ENCODE measurements around the gene CEP112.
"Not testable (repeated sequence)": the region's sequence is repeated elsewhere in the genome, so short reads cannot be mapped to it uniquely, and the experiment has no call there.

Gene CEP112

DNA sequence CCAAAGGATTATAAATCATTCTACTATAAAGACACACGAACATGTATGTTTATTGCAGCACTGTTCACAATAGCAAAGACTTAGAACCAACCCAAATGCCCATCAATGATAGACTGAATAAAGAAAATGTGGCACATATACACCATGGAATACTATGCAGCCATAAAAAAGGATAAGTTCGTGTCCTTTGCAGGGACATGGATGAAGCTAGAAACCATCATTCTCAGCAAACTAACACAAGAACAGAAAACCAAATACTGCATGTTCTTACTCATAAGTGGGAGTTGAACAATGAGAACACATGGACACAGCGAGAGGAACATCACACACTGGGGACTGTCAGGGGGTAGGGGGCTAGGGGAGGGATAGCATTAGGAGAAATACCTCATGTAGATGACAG is 111.3 kb downstream of the CEP112 start:
- DNase-seq (ENCODE audit: low read depth, low spot score): not testable (repeated sequence)

DNA sequence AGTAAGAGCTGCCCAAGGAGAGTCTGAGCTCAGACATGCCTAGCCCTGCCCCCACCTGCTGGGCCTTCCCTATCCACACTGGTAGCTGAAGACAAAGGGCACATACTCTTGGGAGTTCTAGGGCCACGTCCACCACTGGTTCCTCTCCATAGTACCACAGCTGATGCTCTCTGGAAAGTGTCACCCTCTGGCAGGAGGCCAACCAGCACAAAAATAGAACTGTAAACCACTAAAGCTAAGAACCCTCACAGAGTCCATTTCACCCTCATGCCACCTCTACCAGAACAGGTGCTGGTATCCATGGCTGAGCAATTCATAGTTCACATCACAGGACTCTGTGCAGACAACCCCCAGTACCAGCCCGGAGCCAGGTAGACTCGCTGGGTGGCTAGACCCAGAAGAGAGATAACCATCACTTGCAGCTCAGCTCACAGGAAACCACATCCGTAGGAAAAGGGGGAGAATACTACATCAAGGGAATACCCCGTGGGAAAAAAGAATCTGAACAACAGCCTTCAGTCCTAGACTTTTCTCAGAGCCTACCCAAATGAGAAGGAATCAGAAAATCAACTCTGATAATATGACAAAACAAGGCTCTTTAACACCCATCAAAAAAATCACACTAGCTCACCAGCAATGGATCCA is 115.3 kb downstream of the CEP112 start:
- DNase-seq (ENCODE audit: low read depth, low spot score): no peak

DNA sequence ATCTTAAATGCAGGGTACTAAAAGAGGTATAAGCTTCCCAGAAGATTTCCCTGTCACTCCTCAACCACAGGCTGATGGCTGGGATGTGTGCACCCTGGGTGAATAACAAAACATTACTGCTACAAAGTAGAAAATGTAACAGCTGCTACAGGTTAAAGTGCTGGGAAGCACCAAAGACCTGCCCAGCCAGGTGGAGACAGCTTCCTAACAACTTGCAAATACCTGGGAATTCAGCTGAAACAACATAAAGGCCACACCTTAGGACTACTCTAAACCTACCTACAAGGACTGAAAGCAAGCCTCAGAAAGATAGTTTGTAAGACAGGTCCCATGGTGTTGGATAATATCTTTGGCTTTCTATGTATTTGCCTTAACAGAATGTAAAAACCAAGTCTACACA is 118.5 kb downstream of the CEP112 start:
- no peak for DNase-seq (ENCODE audit: low read depth, low spot score)

DNA sequence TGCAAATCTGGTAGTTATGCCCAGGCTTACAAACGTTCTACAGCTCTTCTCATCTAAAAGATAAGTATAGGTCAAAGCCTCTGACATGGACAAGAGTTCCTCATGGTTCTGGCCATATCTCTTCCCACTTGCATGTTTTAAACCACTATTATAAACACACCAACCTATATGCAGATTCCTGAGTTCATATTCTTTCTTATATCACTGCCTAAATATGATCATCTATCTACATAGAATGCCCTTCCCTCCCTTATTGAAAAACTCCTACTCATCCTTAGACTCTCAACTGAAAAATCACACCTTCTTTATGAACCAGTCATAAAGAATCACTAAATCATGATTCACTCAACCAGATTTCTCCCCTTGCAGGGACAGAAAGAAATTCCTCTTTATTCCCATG is 128.2 kb downstream of the CEP112 start:
- no peak for DNase-seq (ENCODE audit: low read depth, low spot score)

DNA sequence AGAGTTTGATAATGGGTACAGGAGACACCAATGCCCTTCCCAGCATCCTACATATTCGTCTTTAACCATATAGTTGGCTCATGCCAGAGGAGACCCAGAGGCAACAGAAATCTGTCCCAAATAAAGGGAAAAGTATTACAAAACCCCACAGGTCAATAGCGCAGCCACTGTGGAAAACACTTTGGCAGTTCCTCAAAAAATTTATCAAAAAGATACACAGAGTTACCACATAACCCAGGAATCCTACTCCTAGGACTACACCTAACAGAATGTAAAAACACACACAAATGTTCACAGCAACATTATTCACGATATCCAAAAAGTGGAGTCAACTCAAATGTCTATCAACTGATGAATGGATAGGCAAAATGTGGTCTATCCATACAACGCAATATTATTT is 135.8 kb downstream of the CEP112 start:
- no peak for DNase-seq (ENCODE audit: low read depth, low spot score)

DNA sequence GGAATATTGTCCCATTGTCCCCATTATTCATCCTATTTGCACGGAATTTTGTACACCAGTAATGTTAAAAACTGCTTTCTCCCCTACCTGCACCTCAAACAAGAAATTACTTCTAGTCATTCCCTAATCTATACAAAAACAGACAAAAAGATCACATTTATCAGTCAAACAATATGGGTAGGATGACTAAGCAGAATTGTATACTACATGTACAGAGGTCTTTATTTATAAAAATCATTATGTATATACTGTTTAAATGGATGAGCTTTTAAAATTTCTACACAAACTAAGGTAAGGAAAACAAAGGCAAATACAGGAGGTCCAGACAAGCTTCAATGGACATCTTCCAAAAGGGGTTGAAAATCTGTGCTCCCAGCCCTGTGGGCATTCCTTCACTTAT is 137.7 kb downstream of the CEP112 start:
- DNase-seq (ENCODE audit: low read depth, low spot score): no peak

DNA sequence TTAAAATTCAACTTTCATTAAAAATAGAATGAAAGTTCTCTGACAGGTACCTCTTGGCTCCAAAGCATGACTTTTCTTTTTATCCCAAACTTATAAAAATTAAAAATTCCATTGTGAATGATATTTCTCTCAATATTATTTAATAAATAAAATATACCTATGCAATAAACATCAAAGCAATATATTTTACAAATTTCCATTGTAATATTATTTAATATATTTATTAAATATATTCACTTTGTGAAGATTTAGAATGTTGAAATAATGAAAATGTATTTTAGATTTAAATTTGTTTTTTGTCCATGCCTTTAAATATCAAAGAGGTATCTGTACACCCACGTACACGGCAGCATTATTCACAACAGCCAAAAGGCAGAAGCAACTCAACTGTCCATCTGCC is 147.8 kb downstream of the CEP112 start:
- no peak for DNase-seq (ENCODE audit: low read depth, low spot score)

DNA sequence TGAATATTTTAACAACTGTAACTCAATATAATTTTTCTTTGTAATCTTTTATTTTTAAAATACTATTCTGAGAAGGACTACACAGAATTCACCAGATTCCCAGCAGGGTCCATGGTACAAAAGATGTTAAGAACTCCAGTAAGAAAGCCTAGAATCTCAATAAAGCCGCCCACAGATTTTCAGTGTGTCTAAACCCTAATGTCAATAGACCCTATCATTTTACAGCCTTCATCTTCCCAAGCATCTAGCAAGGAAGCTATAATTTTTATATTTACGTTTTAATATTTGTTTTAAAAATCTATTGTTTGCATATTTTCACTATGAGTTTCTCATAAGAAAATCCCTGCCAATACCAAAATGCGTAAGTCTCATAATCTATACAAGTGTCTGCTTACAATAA is 148.5 kb downstream of the CEP112 start:
- DNase-seq (ENCODE audit: low read depth, low spot score): no peak

DNA sequence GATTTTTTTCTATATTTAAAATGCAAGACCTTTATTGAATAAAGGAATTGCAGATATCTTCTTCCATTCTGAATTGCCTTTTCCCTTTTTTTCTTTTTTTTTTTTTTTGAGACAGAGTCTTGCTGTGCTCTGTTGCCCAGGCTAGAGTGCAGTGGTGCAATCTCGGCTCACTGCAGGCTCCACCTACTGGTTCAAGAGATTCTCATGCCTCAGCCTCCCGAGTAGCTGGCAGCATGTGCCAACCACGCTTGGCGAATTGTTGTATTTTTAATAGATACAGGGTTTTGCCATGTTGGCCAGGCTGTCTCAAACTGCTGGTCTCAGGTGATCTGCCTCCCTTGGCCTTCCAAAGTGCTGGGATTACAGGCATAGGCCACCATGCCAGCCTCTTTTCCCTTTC is 151.5 kb downstream of the CEP112 start:
- peak; percentile 6 for DNase-seq (ENCODE audit: low read depth, low spot score)

DNA sequence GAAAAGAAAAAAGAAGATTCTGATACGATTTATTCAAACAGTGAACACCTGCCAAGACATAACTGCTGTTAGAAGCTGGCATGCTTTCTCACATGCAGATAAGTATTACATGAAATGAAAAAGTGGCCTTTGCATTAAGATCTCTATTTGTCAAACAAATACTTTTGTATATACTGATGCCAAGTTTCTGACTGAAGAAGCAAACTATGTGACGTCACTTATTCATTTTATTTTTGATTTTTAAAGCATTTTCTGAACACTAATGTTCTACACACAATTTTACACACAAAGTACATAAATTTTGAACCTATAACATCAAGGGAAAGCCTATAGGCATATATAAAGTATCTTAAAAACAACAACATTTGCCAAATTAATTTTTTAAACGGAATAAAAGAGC is 153.8 kb downstream of the CEP112 start:
- DNase-seq (ENCODE audit: low read depth, low spot score): no peak

DNA sequence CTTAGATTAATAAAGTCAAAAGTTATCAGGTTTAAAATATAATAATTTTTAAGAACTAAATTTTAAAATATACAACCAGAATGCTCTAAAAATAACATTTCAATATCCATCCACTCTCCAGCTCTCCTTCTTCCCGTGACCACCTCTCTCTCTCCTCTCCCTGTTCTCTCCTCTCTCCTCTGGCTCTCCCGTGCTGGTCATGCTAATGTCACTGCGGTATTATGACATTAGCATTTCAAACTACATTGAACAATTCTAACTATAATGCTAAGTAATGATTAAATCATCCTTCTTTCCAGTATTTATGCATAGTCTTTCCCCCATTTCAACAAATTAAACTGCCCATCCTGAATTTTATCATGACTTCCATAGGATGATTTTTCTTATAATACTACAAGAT is 154.7 kb downstream of the CEP112 start:
- DNase-seq (ENCODE audit: low read depth, low spot score): no peak

DNA sequence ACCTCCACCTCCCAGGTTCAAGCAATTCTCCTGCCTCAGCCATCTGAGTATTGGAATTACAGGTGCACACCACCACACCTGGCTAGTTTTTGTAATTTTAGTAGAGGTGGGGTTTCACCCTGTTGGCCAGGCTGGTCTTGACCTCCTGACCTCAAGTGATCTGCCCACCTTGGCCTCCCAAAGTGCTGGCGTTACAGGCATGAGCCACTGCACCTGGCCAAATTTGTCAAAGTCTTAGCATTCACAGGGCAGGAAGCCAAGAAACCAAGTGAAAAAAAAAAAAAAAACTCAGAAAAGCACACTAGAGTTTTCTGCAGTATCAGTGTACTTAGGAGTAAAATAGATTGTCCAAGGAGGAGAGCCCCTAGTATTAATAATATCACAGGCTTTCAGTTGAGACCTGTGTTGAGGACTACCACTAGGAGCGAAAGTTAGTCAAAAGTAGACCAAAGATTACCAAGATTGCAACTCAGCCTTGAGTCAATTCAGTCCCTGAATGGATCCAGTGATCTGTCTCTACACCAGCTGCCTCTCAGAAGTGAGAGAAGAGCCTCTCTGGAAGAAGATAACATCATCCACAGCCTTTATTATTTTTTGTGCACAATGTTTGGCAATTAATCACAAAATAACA is 159.7 kb downstream of the CEP112 start:
- no peak for DNase-seq (ENCODE audit: low read depth, low spot score)

DNA sequence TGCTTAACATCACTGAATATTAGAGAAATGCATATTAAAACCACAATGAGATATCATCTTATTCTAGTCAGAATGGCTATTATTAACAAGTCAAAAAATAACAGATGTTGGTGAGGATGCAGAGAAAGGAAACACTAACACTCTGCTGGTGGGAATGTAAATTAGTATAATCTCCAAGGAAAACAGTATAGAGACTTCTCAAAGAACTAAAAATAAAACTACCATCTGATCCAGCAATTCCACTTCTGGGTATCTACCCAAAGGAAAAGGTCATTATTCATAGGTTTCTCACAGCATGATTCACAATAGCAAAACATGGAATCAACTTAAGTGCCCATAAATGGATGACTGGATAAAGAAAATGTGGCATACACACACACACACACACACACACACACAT is 166.4 kb downstream of the CEP112 start:
- DNase-seq (ENCODE audit: low read depth, low spot score): no peak

DNA sequence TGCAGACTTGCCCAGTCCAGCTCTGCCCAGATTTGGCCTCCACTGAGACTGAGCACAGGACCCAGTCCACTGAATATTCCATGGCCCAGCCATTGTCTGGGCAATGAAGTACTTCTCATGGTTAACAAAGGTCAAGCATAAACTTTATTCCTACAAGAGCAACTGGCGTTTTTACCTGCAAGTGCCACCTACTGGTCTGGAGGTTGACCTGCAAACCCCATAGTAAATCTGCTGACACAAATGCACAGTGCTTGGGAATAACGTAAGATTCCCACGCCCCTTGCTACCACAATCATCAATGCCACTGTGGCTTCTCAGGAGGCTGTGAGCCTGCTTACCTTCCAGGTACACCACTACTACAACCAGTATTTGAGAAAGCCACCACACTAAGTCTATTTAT is 170.2 kb downstream of the CEP112 start:
- DNase-seq (ENCODE audit: low read depth, low spot score): no peak

DNA sequence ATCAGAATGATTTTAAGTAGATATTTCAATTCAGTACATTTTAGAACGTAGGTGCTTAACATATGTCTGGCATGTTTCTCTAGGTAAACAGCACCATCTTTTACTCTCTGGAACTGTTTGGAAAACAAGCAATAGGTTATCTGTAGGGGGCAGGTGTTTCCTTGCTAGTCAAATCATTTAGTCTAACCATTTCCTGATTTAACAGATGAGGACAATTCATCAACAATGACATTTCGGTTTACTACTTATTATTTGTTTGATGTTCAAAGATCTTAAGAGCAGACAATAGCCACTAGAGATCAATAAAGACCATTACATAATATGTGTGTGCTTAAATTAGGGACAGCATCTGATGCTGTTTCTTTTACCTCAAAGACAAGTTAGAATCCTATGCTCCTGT is 173.1 kb downstream of the CEP112 start:
- no peak for DNase-seq (ENCODE audit: low read depth, low spot score)

DNA sequence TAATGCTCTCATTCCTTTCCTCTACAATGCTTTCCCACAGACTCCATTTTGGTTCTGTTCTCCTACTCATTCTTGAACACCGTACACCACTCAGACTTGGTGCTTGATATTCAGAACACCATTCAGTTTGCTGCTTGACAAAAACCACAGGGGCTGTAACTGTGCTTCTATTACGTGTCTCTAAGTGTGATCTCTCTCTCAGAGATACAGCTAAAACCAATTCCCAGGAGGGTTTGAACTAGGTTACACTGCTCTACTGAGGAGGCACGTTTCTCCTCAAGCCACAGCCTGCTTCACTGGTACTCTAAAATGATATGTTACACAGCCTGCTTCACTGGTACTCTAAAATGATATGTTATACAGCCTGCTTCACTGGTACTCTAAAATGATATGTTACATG is 175.7 kb downstream of the CEP112 start:
- DNase-seq (ENCODE audit: low read depth, low spot score): no peak

DNA sequence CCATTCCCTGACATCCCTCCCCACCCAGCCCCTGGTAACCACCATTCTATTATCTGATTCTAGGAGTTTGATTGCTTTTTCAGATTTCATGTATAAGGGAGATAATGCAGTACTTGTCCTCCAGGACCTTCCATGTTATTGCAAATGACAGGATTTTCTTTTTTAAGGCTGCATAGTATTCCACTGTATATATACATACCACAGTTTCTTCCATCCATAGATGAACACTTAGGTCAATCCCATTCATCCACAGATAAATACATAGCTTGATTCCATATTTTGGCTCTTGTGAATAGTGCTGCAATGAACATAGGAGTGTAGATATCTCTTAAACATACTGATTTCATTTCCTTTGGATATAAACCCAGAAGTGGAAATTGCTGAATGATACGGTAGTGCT is 183.3 kb downstream of the CEP112 start:
- no peak for DNase-seq (ENCODE audit: low read depth, low spot score)

DNA sequence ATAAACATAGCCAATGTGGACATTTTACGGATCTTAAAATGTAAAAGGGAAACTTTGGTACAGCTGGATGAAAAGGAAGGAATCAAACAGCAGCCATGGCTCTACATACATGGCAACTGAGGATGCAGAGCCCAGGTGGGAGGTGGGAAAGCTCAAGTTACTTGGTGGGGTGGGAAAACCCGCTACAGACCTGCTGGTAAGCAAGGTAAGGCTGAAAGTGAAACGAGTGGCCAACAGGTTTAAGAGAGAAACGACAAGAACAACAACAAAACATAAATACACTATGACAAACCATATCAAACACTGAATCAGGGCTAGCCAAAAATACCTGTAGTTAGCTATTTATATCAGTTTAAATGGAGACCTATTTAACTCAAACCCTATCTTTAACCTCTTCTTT is 185.3 kb downstream of the CEP112 start:
- DNase-seq (ENCODE audit: low read depth, low spot score): no peak

DNA sequence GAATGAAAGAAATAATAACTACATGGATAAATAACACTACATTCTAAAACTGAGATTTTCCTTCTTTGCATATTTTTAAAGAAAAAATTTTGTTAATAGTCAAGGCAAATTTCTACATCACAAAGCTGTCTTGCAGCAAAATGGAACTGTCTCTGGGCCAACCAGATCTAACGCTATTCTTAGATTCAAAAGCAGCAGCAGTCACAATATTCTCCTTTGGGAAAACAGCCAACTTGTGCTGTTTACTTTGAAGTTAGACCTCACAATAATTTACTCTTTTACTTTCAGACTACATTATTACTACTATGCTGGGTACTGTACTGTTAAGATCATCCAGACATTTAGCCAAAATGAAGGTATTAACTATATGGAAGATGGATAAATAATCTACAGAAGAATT is 189.1 kb downstream of the CEP112 start:
- no peak for DNase-seq (ENCODE audit: low read depth, low spot score)

DNA sequence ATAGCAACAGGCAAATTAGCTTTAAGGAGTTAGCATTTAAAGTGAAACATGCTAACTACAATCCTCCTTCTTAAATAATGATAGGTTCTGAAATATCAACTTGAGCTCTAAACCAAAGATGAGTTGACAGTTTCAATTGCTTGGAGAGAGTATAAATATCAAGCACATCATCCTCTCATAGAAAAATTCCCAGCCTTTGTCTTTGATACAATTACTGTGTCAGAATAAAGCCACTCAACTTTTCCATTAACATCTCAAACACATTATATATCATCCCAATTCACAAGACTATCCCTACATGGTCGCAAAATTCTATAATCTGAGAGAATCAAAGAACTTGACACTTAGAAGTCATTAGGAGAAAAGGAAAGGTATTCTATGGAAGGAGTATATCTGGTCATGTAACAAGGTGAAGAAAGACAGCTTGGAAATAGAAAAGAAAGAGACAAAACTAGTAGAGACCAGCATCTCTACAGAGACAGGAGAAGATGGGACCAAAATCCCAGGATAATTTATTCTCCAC is 189.8 kb downstream of the CEP112 start:
- no peak for DNase-seq (ENCODE audit: low read depth, low spot score)

DNA sequence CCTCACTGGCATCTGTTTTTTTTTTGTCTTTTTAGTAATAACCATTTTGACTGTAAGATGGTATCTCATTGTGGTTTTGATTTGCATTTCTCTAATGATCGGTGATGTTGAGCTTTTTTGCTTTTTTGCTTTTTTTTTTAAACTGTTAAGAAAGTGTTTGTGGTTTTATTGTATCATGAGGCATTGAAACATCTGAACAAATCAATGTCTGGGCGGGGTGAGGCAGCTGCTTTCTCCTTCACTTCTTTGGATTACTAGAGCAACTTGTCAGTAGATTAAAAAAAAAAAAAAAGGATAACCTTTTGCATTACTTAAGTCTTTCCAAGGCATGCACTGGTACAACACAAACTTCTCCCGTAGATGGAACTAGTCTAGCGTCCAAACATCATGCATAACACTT is 191.7 kb downstream of the CEP112 start:
- DNase-seq (ENCODE audit: low read depth, low spot score): no peak

DNA sequence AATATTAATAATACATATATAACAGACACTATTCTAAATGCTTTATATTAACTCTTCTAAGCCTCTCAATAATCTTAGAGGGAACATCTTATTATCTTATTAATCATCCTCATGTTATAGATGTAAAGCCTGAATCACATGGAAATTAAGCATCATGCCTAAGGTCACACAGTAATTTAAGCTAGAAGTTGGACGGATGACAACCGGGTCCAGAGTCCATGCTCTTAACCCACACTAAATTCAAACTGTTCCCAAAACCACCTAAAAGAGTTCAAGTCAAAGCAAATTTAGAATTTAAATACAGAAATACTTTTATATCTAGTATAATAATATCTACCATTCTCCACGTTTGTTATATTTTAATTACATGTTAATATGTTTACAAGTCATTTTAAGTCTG is 193.3 kb downstream of the CEP112 start:
- no peak for DNase-seq (ENCODE audit: low read depth, low spot score)

DNA sequence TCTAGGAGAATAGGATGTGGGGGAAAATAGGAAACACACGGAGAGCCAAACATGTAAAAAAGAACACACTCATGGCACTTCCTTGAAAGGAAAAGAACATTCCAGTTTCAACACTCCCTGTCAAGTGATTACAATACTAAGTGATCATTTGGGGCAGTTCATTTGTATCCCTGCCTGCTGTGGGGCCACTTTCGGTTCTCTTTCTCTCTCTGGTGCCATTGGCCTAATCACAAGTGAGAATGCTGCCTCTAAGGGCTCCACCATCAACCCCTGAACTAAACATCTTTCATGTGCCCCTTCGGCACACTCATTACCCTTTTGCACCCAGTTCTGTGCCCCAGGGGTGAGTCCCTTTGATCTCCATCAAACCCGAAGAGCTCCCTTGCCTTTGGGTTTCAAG is 197.3 kb downstream of the CEP112 start:
- DNase-seq (ENCODE audit: low read depth, low spot score): no peak

DNA sequence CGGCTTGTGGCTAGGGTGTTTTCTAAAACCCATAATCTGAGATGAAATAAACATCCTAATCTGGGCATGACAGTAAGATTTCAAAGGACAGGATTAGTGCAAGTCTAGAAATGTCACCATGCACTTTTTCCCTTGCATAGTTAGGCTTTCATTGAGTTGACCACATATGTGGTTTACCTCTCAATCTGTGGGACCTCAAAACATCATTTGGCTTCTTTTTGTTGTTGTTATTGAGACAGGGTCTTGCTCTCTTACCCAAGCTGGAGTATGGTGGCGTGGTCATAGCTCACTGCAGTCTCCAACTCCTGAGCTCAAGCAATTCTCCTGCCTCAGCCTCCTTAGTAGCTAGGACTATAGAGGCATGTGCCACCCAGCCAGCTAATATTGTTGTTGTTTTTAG is 197.8 kb downstream of the CEP112 start:
- no peak for DNase-seq (ENCODE audit: low read depth, low spot score)
